Measurements from ENCODE around the gene TBX4.
A peak's percentile ranks its signal among the peaks of the same experiment; 100 is the strongest.
"Not testable (repeated sequence)": the region's sequence is repeated elsewhere in the genome, so short reads cannot be mapped to it uniquely, and the experiment has no call there.

The TBX4 gene

DNA sequence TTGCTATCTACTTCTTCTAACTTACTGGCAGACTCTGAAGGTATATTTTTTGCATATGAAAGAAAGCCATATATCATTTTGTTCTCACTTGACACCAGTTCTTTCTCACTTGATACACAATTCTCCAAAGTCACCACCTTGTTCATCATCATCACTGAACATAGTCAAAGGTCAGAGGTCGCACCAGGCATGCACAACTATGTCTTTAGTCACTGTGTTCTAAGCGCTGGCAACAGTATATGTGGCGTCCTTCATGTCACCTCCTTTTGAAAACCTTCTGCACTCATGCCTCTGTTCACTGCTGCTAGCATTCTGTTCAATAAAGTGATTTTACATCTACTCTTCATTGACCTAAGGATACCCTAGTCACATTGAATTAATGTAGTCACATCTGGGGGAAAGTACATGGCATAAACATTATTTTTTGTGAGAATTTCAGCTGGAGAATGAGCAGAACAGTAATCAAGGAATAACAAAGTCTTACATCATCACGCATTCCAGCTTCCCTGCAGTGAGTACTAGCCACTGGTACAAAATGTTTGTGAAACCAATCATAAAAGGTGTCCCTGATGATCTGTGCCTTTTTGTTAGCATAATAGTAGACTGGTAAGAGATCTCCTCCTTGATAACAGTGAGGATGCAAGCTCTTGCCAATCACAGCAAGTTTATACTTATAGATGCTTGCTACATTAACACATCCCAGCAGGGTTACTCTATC lies 20.5 kb upstream of the TBX4 start:
- no peak for DNase-seq (ENCODE audit: low spot score)
- TF ChIP-seq, protein P1, sequence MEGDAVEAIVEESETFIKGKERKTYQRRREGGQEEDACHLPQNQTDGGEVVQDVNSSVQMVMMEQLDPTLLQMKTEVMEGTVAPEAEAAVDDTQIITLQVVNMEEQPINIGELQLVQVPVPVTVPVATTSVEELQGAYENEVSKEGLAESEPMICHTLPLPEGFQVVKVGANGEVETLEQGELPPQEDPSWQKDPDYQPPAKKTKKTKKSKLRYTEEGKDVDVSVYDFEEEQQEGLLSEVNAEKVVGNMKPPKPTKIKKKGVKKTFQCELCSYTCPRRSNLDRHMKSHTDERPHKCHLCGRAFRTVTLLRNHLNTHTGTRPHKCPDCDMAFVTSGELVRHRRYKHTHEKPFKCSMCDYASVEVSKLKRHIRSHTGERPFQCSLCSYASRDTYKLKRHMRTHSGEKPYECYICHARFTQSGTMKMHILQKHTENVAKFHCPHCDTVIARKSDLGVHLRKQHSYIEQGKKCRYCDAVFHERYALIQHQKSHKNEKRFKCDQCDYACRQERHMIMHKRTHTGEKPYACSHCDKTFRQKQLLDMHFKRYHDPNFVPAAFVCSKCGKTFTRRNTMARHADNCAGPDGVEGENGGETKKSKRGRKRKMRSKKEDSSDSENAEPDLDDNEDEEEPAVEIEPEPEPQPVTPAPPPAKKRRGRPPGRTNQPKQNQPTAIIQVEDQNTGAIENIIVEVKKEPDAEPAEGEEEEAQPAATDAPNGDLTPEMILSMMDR (IDR thresholded peaks at IDR 0.05; ENCODE audit: extremely low read depth, insufficient read depth, missing control alignments): no peak
- in situ Hi-C loops (cut with MboI; ENCODE audit: low pct_unique_long_range_greater_than_20kb, low sequenced_read_pairs, unreplicated experiment): no loop called here

DNA sequence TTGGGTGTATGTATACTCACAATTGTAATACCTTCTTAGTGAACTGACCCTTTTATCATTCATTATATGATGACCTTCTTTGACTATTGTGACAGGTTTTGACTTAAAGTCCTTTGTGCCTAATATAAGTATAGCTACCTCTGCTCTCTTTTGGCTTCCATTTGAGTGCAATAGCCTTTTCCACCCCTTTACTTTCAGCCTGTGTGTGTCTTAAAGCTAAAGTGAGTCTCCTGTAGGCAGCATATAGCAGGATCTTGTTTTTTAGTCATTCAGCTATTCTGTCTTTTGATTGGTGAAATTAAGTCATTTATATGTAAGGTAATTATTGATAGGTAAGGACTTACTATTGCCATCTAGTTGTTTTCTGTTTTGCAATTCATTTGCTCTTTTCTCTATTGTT lies 15.9 kb upstream of the TBX4 start:
- no peak for DNase-seq (ENCODE audit: low spot score)
- in situ Hi-C loops (cut with MboI; ENCODE audit: low pct_unique_long_range_greater_than_20kb, low sequenced_read_pairs, unreplicated experiment): no loop called here
- TF ChIP-seq, protein P1 (IDR thresholded peaks at IDR 0.05; ENCODE audit: extremely low read depth, insufficient read depth, missing control alignments): no peak

DNA sequence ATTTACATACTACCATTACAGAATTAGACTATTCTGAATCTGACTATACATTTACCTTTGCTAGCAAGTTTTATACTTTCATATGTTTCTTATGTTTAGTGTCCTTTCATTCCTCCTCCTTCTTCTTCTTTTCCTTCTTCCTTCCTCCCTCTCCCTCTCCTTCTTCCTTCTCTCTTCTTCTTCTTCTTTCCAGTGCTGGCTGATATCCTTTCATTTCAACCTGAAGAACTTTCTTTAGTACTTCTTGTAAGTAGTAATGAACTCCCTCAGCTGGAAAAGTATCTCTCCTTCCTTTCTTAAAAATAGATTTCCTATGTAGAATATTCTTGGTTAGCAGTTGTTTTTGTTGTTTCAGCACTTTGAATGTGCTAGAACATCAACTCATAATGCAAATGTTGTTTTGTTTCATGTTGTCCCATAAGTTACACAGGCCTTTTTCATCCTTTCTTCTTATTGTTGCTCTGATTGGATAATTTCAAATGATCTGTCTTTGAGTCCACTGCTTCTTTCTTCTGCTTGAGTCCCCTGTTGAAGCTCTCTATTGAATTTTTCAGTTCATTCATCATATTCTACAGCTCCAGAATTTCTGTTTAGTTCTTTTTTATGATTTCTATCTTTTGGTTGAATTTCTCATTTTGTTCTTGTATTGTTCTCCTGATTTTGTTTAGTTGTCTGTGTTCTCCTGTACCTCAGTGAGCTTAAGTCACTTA lies 15.1 kb upstream of the TBX4 start:
- TF ChIP-seq, protein P1 (IDR thresholded peaks at IDR 0.05; ENCODE audit: extremely low read depth, insufficient read depth, missing control alignments): no peak
- in situ Hi-C loops (cut with MboI; ENCODE audit: low pct_unique_long_range_greater_than_20kb, low sequenced_read_pairs, unreplicated experiment): no loop called here

DNA sequence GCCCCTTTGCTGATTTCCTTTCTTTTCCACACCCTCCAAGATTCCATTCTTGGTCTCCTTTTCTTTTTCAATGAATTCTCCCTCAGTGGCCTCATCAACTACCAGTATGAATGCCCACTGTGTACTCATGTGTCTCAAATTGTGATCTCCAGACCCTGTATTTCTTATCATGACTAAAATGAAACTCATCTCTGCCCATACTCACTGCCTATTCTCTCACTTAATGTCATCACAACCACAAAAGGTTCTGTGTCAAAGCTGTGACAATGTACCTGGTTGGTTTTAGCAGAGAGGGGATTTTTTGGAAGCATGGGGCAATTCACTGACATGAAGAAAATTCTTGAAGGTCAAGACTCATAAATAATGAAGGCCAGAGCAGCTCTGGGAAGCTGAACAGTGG lies 11.5 kb upstream of the TBX4 start:
- TF ChIP-seq, protein P1 (IDR thresholded peaks at IDR 0.05; ENCODE audit: extremely low read depth, insufficient read depth, missing control alignments): no peak
- in situ Hi-C loops (cut with MboI; ENCODE audit: low pct_unique_long_range_greater_than_20kb, low sequenced_read_pairs, unreplicated experiment): no loop called here
- peak; percentile 63 for DNase-seq (ENCODE audit: low spot score)

More for the DNA sequence above, 15.1 kb upstream of the TBX4 start:
- no peak for DNase-seq (ENCODE audit: low spot score)

DNA sequence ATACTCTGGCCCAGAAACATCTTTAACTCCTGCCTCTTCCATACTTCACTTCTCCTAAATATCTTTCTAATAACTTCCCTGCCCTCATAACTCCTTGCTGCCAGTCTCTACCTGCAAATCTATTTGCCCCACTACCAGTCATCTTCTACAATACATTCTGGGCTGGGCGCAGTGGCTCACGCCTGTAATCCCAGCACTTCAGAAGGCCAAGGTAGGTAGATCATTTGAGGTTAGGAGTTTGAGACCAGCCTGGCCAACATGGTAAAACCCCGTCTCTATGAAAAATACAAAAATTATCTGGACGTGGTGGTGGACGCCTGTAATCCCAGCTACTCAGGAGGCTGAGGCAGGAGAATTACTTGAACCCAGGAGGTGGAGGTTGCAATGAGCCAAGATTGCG lies 10.7 kb upstream of the TBX4 start:
- in situ Hi-C loops (cut with MboI; ENCODE audit: low pct_unique_long_range_greater_than_20kb, low sequenced_read_pairs, unreplicated experiment): not testable (repeated sequence)

DNA sequence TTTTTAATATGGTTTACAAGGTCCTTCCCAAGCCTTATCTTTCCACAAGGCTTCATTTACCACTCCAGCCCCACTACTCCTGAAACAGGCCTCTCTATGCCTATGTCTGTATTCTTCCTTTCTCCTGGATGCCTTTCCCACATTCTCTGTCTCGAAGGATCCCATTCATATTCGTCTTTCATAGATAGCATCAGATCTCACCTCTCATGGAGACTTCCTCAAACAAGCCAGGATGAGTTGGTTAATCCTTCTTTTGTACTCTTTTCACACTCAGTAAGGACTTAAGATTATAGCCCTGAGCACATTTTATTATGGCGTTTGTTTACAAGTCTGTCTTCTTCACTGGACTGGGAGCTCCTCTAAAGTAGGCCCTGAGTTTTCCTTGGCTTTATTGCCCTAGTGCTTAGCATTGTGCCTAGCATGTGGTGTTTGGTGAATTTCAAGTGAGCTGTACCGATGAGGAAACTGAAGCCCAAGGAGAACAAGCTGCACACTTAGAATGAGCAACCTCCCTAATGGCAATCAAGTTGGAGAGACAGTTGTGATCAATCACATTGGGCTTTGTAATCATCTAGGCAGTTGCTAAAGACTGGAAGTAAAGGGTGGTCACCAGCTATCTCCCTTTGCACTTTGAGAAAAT lies 10.0 kb upstream of the TBX4 start:
- in situ Hi-C loops (cut with MboI; ENCODE audit: low pct_unique_long_range_greater_than_20kb, low sequenced_read_pairs, unreplicated experiment): no loop called here
- DNase-seq (ENCODE audit: low spot score): no peak
- TF ChIP-seq, protein P1 (IDR thresholded peaks at IDR 0.05; ENCODE audit: extremely low read depth, insufficient read depth, missing control alignments): no peak

More for the DNA sequence above, 10.7 kb upstream of the TBX4 start:
- not testable (repeated sequence) for DNase-seq (ENCODE audit: low spot score)
